H9 (cell line): ENCODE measurements around the gene SLC12A3. TPM values are rescaled to one million over a fixed set of nuclear protein-coding genes. Genes with fewer than 3 reads are reported as not detected.

Source experiments
- DNase-seq: peaks from one replicate; pipeline ENCODE4 v3.0.0-alpha.2; 2017
- H2AFZ ChIP-seq: one replicate; pipeline ENCODE4 v1.6.1; 2013; ENCODE audit warnings: mild to moderate bottlenecking, low read length, control low read depth, moderate library complexity
- H2AK5ac ChIP-seq: 2 replicates; pipeline ENCODE4 v1.6.1; 2013; ENCODE audit warnings: low read length, control low read depth, mixed read lengths; ENCODE audit not compliant: insufficient read length
- H2BK120ac ChIP-seq: one replicate; pipeline ENCODE4 v1.6.1; 2013; ENCODE audit warnings: low read depth, mild to moderate bottlenecking, low read length, control low read depth, inconsistent platforms; ENCODE audit not compliant: poor library complexity, severe bottlenecking
- H2BK12ac ChIP-seq: 2 replicates; pipeline ENCODE4 v1.6.1; 2013; ENCODE audit warnings: low read length, control low read depth, mixed read lengths, low read depth; ENCODE audit not compliant: insufficient read length
- H2BK15ac ChIP-seq: 2 replicates; pipeline ENCODE4 v1.6.1; 2013; ENCODE audit warnings: low read depth, low read length, control low read depth
- H2BK20ac ChIP-seq: one replicate; pipeline ENCODE4 v1.6.1; 2013; ENCODE audit warnings: low read depth, mild to moderate bottlenecking, low read length, control low read depth, inconsistent platforms; ENCODE audit not compliant: poor library complexity, severe bottlenecking
- H2BK5ac ChIP-seq: 2 replicates; pipeline ENCODE4 v1.6.1; 2013; ENCODE audit warnings: low read length, control low read depth, mixed read lengths; ENCODE audit not compliant: insufficient read length
- H3K14ac ChIP-seq: 2 replicates; pipeline ENCODE4 v1.6.1; 2013; ENCODE audit warnings: low read length, control low read depth; ENCODE audit not compliant: insufficient read depth
- H3K18ac ChIP-seq: 2 replicates; pipeline ENCODE4 v1.6.1; 2013; ENCODE audit warnings: low read depth, mild to moderate bottlenecking, mixed read lengths, low read length, control low read depth; ENCODE audit not compliant: insufficient read length
- H3K23ac ChIP-seq: 2 replicates; pipeline ENCODE4 v1.6.1; 2013; ENCODE audit warnings: low read length, control low read depth, mixed read lengths, low read depth; ENCODE audit not compliant: insufficient read length
- H3K23me2 ChIP-seq: 2 replicates; pipeline ENCODE4 v1.6.1; 2013; ENCODE audit warnings: low read depth, mild to moderate bottlenecking, mixed read lengths, low read length, control low read depth; ENCODE audit not compliant: insufficient read length, poor library complexity, severe bottlenecking
- H3K27ac ChIP-seq: 2 replicates; pipeline ENCODE4 v1.5.1; 2013; ENCODE audit warnings: low read length, control low read depth, mixed read lengths, low read depth; ENCODE audit not compliant: insufficient read length
- H3K27me3 ChIP-seq: 2 replicates; pipeline ENCODE4 v1.6.1; 2013; ENCODE audit warnings: low read length, control low read depth, inconsistent platforms; ENCODE audit not compliant: insufficient read depth
- H3K4ac ChIP-seq: 2 replicates; pipeline ENCODE4 v1.6.1; 2013; ENCODE audit warnings: low read depth, mild to moderate bottlenecking, control low read depth, inconsistent platforms, low read length, moderate library complexity
- H3K4me1 ChIP-seq: 2 replicates; pipeline ENCODE4 v1.6.1; 2013; ENCODE audit warnings: low read length, control low read depth, inconsistent platforms; ENCODE audit not compliant: insufficient read depth
- H3K4me2 ChIP-seq: 2 replicates; pipeline ENCODE4 v1.6.1; 2013; ENCODE audit warnings: low read length, control low read depth, mixed read lengths; ENCODE audit not compliant: insufficient read length, insufficient read depth
- H3K56ac ChIP-seq: 2 replicates; pipeline ENCODE4 v1.6.1; 2013; ENCODE audit warnings: low read depth, mild to moderate bottlenecking, mixed read lengths, low read length, control low read depth; ENCODE audit not compliant: insufficient read length
- H3K79me1 ChIP-seq: 2 replicates; pipeline ENCODE4 v1.6.1; 2013; ENCODE audit warnings: low read depth, mild to moderate bottlenecking, moderate library complexity, low read length, control low read depth, inconsistent platforms; ENCODE audit not compliant: insufficient read depth, poor library complexity, severe bottlenecking
- H3K79me2 ChIP-seq: 2 replicates; pipeline ENCODE4 v1.6.1; 2013; ENCODE audit warnings: low read length, control low read depth, inconsistent platforms; ENCODE audit not compliant: insufficient read depth
- H3K9ac ChIP-seq: 2 replicates; pipeline ENCODE4 v1.6.1; 2013; ENCODE audit warnings: low read length, control low read depth, mixed read lengths; ENCODE audit not compliant: insufficient read length; ENCODE audit errors: extremely low read depth
- H3K9me3 ChIP-seq: one replicate; pipeline ENCODE4 v1.6.1; 2013; ENCODE audit warnings: low read depth, low read length, inconsistent platforms; ENCODE audit not compliant: control insufficient read depth
- H3T11ph ChIP-seq: one replicate; pipeline ENCODE4 v1.6.1; 2013; ENCODE audit warnings: mild to moderate bottlenecking, low read length, control low read depth, inconsistent platforms
- H4K20me1 ChIP-seq: one replicate; pipeline ENCODE4 v1.6.1; 2013; ENCODE audit not compliant: control insufficient read depth, insufficient read length, insufficient read depth
- H4K5ac ChIP-seq: 2 replicates; pipeline ENCODE4 v1.6.1; 2013; ENCODE audit warnings: low read depth, mild to moderate bottlenecking, mixed read lengths, low read length, control low read depth; ENCODE audit not compliant: insufficient read length
- H4K8ac ChIP-seq: replicated peaks from 2 replicates; pipeline ENCODE4 v1.6.1; 2013; ENCODE audit warnings: low read length, control low read depth, mixed read lengths, low read depth; ENCODE audit not compliant: insufficient read length
- H4K91ac ChIP-seq: 2 replicates; pipeline ENCODE4 v1.6.1; 2013; ENCODE audit warnings: low read depth, mild to moderate bottlenecking, moderate library complexity, mixed read lengths, low read length, control low read depth; ENCODE audit not compliant: insufficient read length
- H3K27ac Mint-ChIP-seq, 3 experiments: 2 replicates in 2 of 3; 3 replicates in 1 of 3; pipeline ENCODE4 v1.8.0; 2020 to 2021; ENCODE audit warnings: mixed read lengths in 3 of 3, mild to moderate bottlenecking in 1 of 3, moderate library complexity in 1 of 3
- H3K27me3 Mint-ChIP-seq: 2 replicates; pipeline ENCODE4 v1.8.0; 2021; ENCODE audit warnings: low read depth, mild to moderate bottlenecking, moderate library complexity, mixed read lengths
- H3K36me3 Mint-ChIP-seq, 3 experiments: 2 replicates in 2 of 3; 3 replicates in 1 of 3; pipeline ENCODE4 v1.8.0; 2020 to 2021; ENCODE audit warnings: low read depth in 3 of 3, mixed read lengths in 3 of 3; ENCODE audit not compliant: insufficient read depth in 1 of 3
- H3K4me1 Mint-ChIP-seq, 2 experiments: 2 replicates each; pipeline ENCODE4 v1.8.0; 2020; ENCODE audit warnings: mixed read lengths in 2 of 2
- H3K4me3 Mint-ChIP-seq, 2 experiments: 2 replicates in 1 of 2; 3 replicates in 1 of 2; pipeline ENCODE4 v1.8.0; 2020 to 2021; ENCODE audit warnings: mild to moderate bottlenecking in 2 of 2, mixed read lengths in 2 of 2, moderate library complexity in 1 of 2
- H3K9me3 Mint-ChIP-seq, 2 experiments: 2 replicates in 1 of 2; 3 replicates in 1 of 2; pipeline ENCODE4 v1.8.0; 2020; ENCODE audit warnings: mild to moderate bottlenecking in 2 of 2, mixed read lengths in 2 of 2, moderate library complexity in 1 of 2
- WGBS: extraction: QIAGEN DNeasy Blood & Tissue Kit; methylation state at CpG from one replicate; pipeline ENCODE4 v1.1.7; 2013; ENCODE audit warnings: missing lambda C conversion rate, low lambda C conversion rate, mixed read lengths; ENCODE audit not compliant: insufficient read length; ENCODE audit errors: extremely low coverage; 5-methylcytosine and 5-hydroxymethylcytosine counted together
- total RNA-seq: library from RNA; stranded (reverse); gene quantifications from 2 replicates; pipeline ENCODE4 v1.2.1, GENCODE V29; 2021
- TF ChIP-seq, protein P1 (sequence below): fragments of 200-600 bp; sonication (generic); conservative IDR thresholded peaks from 3 replicates; pipeline ENCODE4 v1.8.0; 2021; ENCODE audit warnings: antibody characterized with exemption, mild to moderate bottlenecking

Gene SLC12A3
- total RNA-seq, 1 experiment from 2014 or later: not detected

DNA sequence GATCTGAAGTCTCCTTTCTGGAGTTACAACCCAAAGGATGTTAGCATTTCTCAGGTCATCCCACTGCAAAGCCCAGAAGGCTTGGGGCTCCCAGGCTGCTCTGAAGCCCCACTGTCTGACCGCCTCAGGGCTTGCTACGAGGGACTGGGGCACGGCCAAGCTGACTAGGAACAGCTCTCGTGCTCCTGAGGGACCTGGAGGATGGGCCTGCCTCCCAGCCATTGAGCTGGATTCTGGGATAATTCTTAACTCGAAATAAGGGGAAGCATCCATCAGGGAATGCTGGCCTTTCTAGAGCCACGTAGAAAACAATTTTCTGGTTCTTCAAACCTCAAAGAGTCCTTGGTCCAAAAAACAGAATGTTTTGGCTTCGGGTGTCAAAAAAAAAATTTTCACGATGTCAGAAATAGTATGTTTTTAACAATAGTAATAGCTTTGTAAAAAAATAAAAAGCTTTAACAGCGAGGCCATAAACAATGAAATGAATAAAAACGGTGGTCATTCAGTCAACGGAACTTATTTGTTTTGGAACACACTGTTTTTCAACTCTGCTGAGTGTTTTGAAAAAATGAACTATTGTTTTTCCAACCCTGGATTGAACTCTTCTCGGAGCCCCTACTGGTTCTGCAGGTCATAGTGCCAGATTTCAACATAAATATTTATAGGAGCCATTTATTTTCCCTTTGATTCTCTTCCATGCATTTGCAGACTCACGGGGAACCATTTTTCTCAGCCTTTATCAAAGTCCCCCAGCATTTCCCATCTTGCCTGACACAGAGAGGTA is 50.5 kb downstream of the SLC12A3 start:
- Histone ChIP-seq H3K14ac (no peak overlapping the region), H2BK15ac (no peak overlapping the region), H3K27me3 (no peaks in the 10 kb centered on the region), H2BK12ac (no peak overlapping the region), H3K23ac (no peak overlapping the region), H2BK120ac (no peak overlapping the region), H3K4me1 (no peaks in the 10 kb centered on the region; the same call in 1 of the 2 replicates), H4K8ac (no peak overlapping the region), H3K9ac (no peak overlapping the region), H4K91ac (no peak overlapping the region), H2BK5ac (no peak overlapping the region), H3K79me1 (no peaks in the 10 kb centered on the region), H4K20me1 (no peaks in the 10 kb centered on the region), H2BK20ac (no peak overlapping the region), H3K9me3 (no peaks in the 10 kb centered on the region), H2AK5ac (no peak overlapping the region), H3K27ac (no peak overlapping the region), H3K79me2 (no peaks in the 10 kb centered on the region), H2AFZ (no peak overlapping the region), H3K23me2 (no peaks in the 10 kb centered on the region), H3T11ph (peak overlapping the region; percentile 22), H3K18ac (no peak overlapping the region), H3K4me2 (no peak overlapping the region), H4K5ac (no peak overlapping the region), H3K4ac (no peak overlapping the region), H3K56ac (no peak overlapping the region)
- no CpG with 5 or more reads among the region's 13 CpGs for WGBS
- Mint-ChIP-seq H3K36me3 (no peaks in the 10 kb centered on the region), H3K9me3 (peaks cover 0 to 2% of the 10 kb centered on the region in 2 experiments; a peak in 1 of 5 replicates), H3K4me1 (peaks cover 26 to 28% of the 10 kb centered on the region in 2 experiments), H3K27me3 (peaks cover 20% of the 10 kb centered on the region), H3K27ac (no peak overlapping the region), H3K4me3 (no peak overlapping the region)
- DNase-seq: no peak
- TF ChIP-seq, protein P1, sequence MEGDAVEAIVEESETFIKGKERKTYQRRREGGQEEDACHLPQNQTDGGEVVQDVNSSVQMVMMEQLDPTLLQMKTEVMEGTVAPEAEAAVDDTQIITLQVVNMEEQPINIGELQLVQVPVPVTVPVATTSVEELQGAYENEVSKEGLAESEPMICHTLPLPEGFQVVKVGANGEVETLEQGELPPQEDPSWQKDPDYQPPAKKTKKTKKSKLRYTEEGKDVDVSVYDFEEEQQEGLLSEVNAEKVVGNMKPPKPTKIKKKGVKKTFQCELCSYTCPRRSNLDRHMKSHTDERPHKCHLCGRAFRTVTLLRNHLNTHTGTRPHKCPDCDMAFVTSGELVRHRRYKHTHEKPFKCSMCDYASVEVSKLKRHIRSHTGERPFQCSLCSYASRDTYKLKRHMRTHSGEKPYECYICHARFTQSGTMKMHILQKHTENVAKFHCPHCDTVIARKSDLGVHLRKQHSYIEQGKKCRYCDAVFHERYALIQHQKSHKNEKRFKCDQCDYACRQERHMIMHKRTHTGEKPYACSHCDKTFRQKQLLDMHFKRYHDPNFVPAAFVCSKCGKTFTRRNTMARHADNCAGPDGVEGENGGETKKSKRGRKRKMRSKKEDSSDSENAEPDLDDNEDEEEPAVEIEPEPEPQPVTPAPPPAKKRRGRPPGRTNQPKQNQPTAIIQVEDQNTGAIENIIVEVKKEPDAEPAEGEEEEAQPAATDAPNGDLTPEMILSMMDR: no peak
